Measurements from ENCODE around the gene PPRC1.

PPRC1 gene

DNA sequence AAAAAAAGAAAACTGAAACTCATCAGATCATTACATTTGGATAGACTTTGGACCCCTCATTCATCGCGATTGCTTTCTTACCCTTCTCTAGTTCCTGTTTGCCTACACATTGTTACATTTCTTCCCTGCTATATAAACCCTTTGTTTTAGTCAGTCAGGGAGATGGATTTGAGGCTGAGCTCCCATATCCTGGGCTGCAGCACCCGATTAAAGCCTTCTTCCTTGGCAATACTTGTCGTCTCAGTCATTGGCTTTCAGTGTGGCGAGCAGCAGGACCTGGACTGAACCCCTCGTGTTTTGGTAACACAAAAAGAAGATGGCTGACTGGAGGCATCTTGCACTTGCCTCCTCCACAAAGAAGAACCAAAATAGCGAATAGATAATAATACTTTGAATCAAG is 59.1 kb downstream of the PPRC1 start:
- DNase-seq = no peak

DNA sequence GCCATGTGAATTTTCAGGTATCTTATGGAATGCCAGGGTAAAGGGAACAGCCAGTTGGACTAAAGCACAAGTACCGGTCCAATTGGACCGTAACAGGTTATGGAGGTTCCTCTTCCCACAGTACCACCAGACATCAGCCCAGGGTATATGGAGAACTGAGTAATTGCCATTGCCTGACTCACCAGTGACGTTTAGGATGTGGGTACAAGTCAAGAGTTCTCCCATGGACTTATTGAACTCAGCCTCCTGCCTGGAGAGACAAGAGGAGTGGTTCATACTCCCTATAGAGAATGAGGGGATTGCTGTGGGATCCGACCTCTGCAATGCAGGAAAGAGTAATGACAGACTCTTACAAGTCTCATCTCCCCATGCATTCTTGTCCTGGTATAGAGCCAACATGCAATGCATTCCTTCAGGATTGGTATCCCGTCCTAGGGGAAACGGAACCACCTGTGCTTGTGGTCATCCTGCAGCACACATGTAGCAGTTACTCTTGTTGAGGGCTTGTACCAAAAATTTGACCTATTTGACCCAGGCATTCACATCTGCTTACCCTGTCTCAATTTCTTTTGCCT is 62.5 kb downstream of the PPRC1 start:
- no peak for DNase-seq

DNA sequence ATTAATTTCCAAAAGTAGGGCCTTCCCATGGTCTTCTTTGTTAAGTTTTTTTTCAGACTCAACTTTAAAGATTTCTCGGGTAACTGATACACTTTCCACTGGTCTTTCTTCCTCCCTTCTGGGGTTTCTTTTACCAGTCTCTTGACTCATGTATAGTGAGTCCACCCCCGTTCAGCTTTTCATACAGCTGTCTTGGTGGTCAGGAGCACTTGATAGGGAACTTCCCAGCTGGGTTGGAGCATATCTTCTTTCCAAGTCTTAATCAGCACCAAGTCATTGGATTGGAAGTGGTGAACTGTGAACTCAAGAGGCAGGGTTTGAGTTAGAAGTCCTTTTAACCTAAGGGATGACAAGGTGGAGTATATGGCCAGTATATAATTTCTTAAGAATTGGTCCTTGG is 64.1 kb downstream of the PPRC1 start:
- no peak for DNase-seq

DNA sequence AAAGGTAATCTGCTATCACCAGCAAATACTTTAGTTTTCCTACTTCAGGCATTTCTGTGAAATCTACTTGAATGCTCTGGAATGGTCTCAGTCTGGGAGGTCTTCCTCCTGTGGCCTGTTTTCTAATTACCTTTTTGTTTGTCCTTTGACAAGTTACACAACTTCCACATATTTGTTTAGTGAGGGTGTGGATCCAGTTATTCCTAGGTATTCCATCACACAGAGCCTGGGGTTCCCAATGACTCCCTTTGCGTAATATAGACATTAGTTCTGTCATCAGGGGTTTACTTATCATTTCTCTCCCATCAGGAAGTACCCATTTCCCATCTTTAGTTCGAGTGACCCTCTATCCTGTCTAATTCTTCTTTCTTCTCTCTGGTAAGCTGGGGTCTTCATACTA is 65.2 kb downstream of the PPRC1 start:
- no peak for DNase-seq

Data from DMS79 (cell line).